HG03066 (cell line): Measurements from ENCODE around the gene HTR3D.
"Not testable (repeated sequence)": the region's sequence is repeated elsewhere in the genome, so short reads cannot be mapped to it uniquely, and the experiment has no call there.

Experiments used
- ATAC-seq: cut with Tn5 transposase; IDR thresholded peaks from one replicate; pipeline ENCODE4 v1.9.1; 2021; ENCODE audit warnings: low read depth; ENCODE audit not compliant: unreplicated experiment

The HTR3D gene

DNA sequence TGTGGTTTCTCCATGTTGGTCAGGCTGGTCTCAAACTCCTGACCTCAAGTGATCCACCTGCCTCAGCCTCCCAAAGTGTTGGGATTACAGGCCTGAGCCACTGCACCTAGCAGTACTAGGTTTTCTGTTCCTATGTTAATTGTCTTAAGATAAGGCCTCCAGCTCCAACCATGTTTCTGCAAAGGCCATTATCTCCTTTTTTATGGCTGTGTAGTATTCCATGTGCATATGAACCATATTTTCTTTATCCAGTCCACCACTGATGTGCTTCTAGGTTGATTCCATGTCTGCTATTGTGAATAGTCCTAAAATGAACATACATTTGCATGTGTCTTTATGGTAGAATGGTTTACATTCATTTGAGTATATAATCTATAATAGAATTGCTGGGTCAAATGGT is 31.1 kb downstream of the HTR3D start:
- ATAC-seq, result no peak

DNA sequence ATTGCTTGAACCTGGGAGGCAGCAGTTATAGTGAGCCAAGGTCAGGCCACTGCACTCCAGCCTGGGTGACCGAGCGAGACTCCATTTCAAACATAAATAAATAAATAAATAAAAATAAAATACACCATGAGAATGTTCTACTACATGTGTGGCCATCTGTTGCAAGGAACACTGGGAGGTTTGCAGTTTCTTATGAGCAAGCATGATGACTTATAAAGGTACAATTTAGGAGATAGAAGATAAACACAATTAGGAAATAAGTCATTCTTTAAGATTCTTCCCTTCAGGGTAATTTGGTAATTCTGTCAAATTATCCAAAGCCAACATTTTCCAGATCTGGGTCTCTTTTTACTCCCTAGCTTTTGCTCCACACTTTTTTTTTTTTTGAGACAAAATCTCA is 34.7 kb downstream of the HTR3D start:
- ATAC-seq, result no peak

DNA sequence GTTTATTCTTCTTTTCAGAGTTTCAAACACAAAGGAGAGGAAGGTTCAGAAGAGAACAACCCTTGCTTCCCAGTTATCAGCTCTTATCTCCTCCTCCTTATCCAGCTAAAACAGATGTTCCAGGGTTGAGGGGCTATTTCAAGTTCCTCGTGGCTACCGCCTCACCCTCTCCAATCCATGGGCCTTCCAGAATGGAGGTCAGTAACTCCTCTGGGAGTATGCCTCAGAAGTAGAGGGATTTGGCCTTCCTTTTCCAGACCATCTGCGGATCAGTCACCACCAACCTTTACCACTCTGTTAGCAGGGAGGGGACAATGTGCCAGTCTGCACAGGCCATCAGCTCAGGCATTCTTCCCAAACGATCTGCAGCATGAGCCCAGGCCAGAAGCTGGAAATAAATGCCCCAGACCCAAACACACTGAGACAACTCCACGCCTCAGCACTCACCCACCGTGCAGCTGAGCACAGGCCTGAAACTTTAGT is 36.1 kb downstream of the HTR3D start:
- no peak for ATAC-seq

DNA sequence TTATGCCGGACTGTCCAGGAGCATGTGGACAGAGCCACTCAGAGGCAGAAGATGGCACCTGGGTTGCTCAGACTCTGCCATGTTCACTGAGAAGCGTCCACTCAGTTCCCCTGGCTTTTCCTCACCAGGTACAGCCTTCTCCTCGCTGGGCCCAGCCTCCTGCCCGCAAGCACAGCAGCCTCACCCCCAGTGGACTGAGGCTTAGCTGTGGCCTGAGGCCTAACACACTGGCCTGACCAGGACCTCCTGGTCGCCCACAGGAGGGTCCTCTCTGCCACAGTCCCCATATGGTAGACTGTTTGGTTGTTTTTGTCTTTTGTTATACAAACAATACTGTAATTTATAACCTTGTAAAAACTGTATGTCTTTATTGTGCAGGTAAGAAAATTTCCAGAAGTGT is 36.8 kb downstream of the HTR3D start:
- no peak for ATAC-seq

DNA sequence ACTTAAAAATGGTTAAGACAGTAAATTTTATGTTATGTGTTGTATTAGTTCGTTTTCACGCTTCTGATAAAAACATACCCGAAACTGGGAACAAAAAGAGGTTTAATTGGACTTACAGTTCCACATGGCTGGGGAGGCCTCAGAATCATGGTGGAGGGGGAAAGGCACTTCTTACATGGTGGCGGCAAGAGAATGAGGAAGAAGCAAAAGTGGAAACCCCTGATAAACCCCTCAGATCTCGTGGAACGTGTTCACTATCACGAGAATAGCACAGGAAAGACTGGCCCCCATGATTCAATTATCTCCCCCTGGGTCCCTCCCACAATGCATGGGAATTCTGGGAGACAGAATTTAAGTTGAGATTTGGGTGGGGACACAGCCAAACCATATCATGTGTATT is 39.6 kb downstream of the HTR3D start:
- ATAC-seq, result not testable (repeated sequence)

DNA sequence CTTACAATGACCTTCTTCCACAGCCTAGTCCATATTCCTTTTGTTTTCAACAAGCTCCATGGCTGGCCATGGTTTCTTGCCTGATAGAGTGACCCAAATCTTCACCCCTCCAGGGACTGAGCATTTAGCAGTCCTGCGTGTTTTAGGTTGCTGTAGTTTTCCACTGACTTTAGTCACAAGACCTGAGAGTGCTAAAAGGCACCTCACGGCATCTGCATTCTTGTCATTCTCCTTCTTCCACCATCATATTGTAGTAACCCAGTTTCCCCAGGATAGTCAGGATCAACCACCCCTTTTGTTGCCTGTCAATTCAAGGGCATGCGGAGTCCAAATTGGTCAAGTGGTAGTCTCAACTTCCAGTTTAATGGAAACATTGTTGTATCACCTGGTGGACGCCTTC is 42.1 kb downstream of the HTR3D start:
- ATAC-seq, result no peak

DNA sequence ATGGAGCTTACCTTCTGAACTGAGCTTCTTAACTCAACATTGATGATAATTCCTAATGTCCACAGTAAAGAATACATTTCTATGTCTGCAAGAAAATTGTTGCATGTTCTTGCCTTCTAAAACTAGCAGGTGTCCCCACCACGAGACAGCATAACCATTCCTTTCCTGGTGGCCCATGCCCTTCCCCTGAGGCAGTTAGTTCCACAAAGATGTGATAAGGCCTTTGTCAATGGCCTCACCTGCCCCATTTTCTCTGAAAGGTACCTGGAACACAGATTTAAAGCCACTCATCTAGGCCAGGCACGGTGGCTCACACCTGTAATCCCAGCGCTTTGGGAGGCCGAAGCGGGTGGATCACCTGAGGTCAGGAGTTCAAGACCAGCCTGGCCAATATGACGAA is 44.4 kb downstream of the HTR3D start:
- no peak for ATAC-seq

DNA sequence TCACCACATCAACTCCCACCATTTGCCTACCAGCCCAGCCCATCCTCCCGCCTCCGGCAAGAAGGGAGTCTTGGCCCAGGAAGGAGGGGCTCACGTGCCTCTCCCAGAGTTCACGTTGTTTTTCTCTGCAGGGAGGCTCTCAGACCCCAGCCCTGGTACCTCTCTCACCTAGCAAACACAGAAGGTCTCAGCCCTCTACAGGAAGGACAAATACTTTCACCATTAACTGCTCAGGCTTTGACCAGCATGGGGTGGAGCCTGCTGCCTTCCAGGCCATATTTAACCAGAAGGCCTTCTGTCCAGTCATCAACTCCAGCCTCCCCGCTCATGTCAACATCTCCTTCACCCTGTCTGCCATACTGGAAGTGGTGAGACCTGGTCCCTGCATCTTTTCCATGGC is 46.3 kb downstream of the HTR3D start:
- no peak for ATAC-seq

DNA sequence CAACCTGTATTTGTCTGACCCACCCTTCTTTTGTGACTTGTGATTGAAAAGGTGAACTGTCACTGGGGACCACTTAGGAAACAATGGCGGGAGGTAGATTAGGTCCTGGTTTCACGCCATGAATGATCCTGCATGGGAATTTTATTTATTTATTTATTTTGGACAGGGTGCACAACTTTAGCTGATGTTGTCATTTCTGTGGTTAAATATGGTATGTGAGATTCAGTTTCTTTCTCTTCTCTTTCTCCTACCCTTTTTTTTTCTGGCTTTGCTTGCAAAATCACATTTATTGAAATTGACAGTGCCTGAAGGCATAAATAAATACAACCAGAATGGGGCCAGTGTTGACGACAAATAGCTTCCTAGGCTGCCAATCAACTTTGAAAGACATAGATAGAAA is 47.3 kb downstream of the HTR3D start:
- ATAC-seq, result no peak

DNA sequence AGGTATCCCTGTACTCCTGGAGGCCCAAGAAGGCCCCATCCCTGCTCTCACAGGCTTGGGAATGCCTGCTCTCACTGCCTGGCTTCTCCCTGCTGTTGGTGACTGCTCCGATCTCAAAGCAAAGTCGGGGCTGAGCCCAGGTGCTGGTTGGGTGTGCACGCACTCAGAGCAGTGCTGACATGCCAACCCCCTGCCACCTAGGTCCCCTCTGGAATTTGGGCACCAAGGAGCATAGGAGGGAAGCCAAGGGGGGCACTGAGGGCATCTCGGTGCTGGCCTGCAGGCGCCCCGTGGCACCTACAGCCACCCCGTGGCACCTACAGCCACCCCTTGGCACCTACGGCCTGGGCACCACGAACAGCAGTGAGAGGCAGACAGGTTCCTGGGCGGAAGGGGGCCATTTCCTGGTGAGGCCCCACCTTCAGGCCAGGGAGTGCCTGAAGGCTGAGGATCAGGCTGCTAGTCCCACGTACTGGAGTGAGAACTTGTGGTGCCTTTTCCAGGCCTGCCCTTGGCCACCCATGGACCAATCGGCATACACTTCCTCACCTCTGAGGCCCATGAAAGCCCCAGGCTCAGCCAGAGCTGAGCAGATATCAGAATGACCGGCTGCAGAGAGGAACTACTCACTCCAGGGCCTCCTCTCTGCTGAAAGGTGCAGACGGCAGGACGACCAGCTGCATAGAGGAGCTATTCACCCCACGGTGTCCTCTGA is 49.7 kb downstream of the HTR3D start:
- ATAC-seq, result no peak

DNA sequence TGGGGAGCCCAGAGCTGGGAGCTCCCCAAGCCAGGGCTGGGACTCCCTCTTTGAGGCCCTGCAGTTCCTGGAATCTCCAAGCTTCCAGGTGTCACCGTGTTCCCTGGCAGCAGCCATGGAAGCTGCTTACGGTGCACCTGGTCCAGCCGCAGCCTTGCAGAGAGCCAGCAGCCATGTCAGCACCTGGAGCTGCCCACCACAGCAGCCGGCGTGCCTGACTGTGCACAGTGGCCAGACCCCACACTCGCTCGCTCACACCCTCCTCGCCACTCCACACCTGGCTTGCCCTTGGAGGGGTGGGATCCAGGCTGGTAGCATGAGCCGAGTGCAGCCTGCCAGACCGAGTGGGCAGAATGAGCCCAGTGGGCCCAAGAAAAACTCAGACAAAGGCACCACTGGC is 50.5 kb downstream of the HTR3D start:
- ATAC-seq, result no peak

DNA sequence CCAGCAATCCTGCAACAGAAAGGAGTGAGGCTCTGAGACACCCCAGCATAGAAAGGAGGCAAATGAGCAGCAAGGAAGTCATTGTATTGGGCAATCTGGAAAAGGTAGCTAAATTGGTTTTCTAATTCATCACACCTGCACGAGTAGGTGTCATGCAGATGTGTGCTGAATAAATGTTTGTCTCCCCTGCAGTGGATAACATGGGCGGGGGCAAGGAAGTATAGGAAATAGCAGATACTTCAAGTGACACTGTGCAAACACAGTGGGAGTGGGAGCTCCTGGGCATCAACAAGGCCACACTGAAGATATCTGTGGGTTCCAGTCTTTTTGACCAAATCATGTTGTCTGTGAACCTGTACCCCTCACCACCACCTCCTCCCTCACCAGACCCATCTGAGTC is 50.9 kb downstream of the HTR3D start:
- ATAC-seq, result no peak

DNA sequence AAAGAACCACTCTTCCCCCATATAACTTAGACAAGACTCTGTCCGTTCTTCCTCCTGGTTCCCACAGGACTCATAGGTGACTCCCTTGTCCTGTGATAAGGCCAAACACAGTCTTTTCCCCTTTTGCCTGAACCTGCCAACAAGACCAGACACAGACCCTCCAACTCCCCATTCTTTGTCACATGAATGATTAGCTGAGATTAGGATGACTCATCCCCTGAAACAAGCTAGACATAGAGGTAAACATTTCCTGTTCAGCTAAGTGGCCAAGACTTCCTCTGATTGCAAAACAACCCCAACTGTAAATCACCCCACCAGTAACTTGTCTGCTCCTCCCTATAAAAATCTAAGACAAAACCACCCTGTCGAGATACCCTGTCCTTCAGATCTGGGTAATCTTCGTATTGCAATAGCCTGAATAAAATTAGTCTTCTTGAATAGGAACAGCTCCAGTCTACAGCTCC is 53.9 kb downstream of the HTR3D start:
- no peak for ATAC-seq
